Calu3 (cell line): ENCODE data around the gene ANKS3. TPM values are rescaled to one million over a fixed set of nuclear protein-coding genes. Genes with fewer than 3 reads are reported as not detected.

Experiments used
- BruUV-seq: library from RNA; stranded (reverse); fragments of 400-500 nt; replicated peaks from 2 replicates; lab custom pipeline; 2021; lab: Mats Ljungman, UMichigan
- CTCF ChIA-PET: fragments of 300-600 bp; sonication (Branson Sonifier 250); formaldehyde crosslinking; loops from one replicate; lab custom pipeline; 2022; ENCODE audit warnings: antibody characterized with exemption; lab: Charles Lee
- DNase-seq: peaks from one replicate; pipeline ENCODE4 v3.0.0; 2022
- H3K27ac Mint-ChIP-seq: one replicate; pipeline ENCODE4 v1.8.0; 2022; ENCODE audit warnings: mixed read lengths; ENCODE audit not compliant: unreplicated experiment
- H3K27me3 Mint-ChIP-seq: one replicate; pipeline ENCODE4 v1.8.0; 2022; ENCODE audit warnings: mixed read lengths; ENCODE audit not compliant: unreplicated experiment
- H3K36me3 Mint-ChIP-seq: one replicate; pipeline ENCODE4 v1.8.0; 2022; ENCODE audit warnings: mild to moderate bottlenecking, moderate library complexity, mixed read lengths; ENCODE audit not compliant: insufficient read depth, unreplicated experiment
- H3K4me1 Mint-ChIP-seq: one replicate; pipeline ENCODE4 v1.8.0; 2022; ENCODE audit warnings: mild to moderate bottlenecking, low read depth, mixed read lengths; ENCODE audit not compliant: unreplicated experiment
- H3K4me3 Mint-ChIP-seq: one replicate; pipeline ENCODE4 v1.8.0; 2022; ENCODE audit warnings: mild to moderate bottlenecking, low read depth, moderate library complexity, mixed read lengths; ENCODE audit not compliant: unreplicated experiment
- H3K9me3 Mint-ChIP-seq: one replicate; pipeline ENCODE4 v1.8.0; 2022; ENCODE audit warnings: low read depth, mixed read lengths; ENCODE audit not compliant: unreplicated experiment
- CTCF ChIP-seq: fragments of 200-600 bp; IDR thresholded peaks from one replicate; pipeline ENCODE4 v1.8.0; 2022; ENCODE audit warnings: antibody characterized with exemption; ENCODE audit not compliant: unreplicated experiment
- intact Hi-C: fragments of 100-400 bp; cut with micrococcal nuclease; formaldehyde crosslinking; loops from one replicate; pipeline ENCODE4 v1.10.0; 2022; ENCODE audit not compliant: unreplicated experiment
- total RNA-seq: library from RNA; stranded (reverse); gene quantifications from 2 replicates; pipeline ENCODE4 v1.2.3, GENCODE V29; 2022

The ANKS3 gene
- total RNA-seq, 1 experiment from 2014 or later, result 46.9 TPM

DNA sequence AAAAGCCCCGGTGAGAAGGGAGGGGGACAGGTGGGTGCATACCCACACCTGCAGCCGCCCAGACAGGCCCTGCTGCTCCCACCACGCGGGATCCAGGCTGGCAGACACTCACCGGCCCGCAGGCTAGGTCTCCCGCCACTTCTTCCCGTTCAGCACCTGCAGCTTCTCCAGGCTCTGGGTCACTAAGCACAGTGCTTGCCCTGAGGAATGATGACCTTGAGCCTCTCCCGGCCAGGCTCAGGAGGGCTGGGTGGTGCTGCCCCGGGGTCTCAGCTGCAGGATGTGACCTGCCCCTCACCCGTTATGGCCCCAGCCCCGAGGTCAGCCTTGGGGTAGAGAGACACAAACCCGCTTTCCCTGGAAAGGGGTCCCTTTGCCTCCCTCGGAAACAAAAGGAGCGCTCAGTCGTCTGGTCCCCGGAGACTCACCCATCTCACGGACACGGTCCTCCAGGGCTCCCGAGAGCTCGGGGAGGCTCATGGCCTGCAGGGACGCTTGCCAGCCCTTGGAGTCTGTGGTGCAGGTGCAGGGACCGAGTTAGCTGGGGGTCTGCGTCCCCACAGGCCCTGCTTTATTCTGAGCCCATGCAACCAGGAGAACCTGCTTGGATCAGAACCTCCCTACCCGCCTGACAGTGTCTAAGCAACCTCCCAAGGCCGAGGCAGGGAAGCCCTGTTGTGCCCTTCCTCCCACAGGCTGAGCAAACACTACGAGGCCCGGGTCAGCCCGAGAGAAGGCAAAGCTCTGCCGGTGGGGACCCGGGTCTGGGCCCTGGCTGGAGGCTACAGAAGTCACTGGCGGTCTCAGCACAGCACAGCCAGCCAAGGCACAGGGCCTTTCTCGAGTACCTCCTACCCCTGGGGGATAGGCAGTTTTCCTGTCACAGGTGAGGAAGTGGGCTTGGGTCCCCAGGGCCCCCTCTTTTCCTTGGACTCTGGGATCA is 36.9 kb downstream of the ANKS3 start:
- peaks cover 85% of the 10 kb centered on the region for H3K36me3 Mint-ChIP-seq
- DNase-seq, result no peak
- BruUV-seq, result no TSS peak
- no peak for TF ChIP-seq CTCF
- H3K4me1 Mint-ChIP-seq, result peaks cover under 1% of the 10 kb centered on the region
- H3K27me3 Mint-ChIP-seq, result no peaks in the 10 kb centered on the region
- peak overlapping the region; percentile 14 for H3K4me3 Mint-ChIP-seq
- CTCF ChIA-PET, result no interaction called here
- intact Hi-C loops, result no loop called here
- H3K9me3 Mint-ChIP-seq, result no peaks in the 10 kb centered on the region
- H3K27ac Mint-ChIP-seq, result peak overlapping the region; percentile 63

DNA sequence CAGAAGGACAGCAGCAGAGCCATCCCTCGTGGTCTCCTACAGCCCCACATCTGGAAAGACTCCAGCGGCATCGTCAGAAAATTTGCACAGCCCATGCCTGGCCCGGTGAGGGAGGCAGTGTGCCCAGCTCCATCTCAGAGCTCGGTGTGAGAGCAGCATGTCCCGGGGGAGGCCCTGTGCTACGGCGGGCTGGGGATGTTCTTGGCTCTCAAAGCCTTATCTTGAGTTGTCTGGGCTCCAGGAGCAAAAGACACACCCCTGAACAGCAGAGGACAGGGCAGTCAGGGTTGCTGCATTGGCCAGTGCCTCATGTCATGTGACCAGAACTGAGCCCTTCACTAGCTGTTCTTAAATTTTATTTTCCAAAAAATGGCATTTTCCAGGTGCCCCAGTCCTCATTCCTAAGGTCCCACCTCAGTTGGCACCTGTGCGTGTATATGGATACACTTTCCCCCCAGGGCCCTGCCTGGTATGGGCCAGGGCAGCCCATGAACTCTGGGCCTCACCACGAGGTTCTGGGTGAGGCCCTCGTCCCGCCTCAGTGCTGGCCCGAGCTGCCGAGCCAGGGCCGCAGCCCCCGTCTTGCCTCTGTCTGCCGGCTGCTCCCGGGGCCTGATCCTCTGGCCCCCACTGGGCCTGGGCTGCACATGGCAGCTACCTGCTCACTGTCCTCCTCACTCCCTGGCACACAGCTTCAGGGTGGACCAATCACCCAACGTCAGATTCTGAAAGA is 37.7 kb downstream of the ANKS3 start:
- no peak for TF ChIP-seq CTCF

DNA sequence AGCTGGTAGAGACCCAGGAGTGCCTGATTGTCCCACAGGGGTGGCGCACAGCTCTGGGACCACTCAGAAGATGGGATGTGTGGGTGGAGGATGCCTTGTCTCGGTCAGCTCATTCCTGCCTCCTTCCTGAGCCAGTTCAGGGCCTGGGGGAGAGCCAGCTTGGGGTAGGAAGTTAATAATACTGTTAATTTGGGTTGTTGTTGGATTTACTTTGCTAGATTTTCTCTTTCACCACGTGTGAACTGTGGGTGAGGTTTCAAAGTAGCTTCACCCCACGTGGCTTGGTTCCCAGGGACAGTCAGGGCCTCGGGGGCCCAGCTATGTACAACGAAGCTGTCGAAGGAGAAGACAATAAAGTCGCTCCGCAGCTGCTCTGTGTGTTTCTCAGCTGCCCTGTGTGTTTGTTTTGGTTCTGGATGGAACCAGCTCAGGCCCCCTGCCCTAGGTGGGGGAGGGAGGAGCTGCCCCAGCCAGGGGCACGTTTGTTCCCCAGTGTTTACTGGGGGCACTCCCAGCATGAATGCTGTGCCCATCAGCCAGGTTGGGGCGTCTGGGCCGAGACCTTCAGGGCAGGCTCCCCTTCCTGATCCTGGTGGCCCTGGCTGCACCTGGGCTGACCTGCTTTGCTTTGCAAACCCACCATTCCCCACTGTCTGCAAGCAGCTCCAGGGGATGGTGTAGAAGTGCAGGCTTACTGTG is 38.4 kb downstream of the ANKS3 start:
- Mint-ChIP-seq H3K4me1 (peaks cover 8% of the 10 kb centered on the region), H3K4me3 (peak overlapping the region; percentile 78), H3K36me3 (peaks cover 86% of the 10 kb centered on the region), H3K27ac (peak overlapping the region; percentile 58), H3K27me3 (no peaks in the 10 kb centered on the region), H3K9me3 (no peaks in the 10 kb centered on the region)
- no peak for DNase-seq
- TSS peak; percentile 19 for BruUV-seq
- CTCF ChIA-PET, result interaction anchor here (0.6 kb wide), 1 partner anchor 65 kb away, joined by 5 read pairs; no protein-coding TSS in a partner anchor
- intact Hi-C loops, result no loop called here
- no peak for TF ChIP-seq CTCF

More for the DNA sequence above, 37.7 kb downstream of the ANKS3 start:
- no peaks in the 10 kb centered on the region for H3K27me3 Mint-ChIP-seq
- peaks cover 87% of the 10 kb centered on the region for H3K36me3 Mint-ChIP-seq
- intact Hi-C loops, result no loop called here
- peak overlapping the region; percentile 63 for H3K27ac Mint-ChIP-seq
- H3K4me1 Mint-ChIP-seq, result peaks cover 4% of the 10 kb centered on the region
- DNase-seq, result no peak
- CTCF ChIA-PET, result interaction anchor here (0.6 kb wide), 1 partner anchor 66 kb away, joined by 5 read pairs; no protein-coding TSS in a partner anchor
- BruUV-seq, result no TSS peak
- H3K4me3 Mint-ChIP-seq, result peak overlapping the region; percentile 14
- H3K9me3 Mint-ChIP-seq, result no peaks in the 10 kb centered on the region
